KMS-11 (cell line): Measurements from ENCODE around the gene POR.

Experiments used
- H2AFZ ChIP-seq: fragments of 200-600 bp; sonication (generic); 2 replicates; pipeline ENCODE4 v1.6.1; 2016; ENCODE audit warnings: antibody characterized with exemption, mixed run types, low read depth
- H3K27ac ChIP-seq: fragments of 200-600 bp; sonication (generic); 2 replicates; pipeline ENCODE4 v1.6.1; 2016; ENCODE audit warnings: mild to moderate bottlenecking, mixed run types
- H3K27me3 ChIP-seq: fragments of 200-600 bp; sonication (generic); 2 replicates; pipeline ENCODE4 v1.6.1; 2017; ENCODE audit warnings: mild to moderate bottlenecking, low read depth, mixed run types, moderate library complexity; ENCODE audit not compliant: insufficient read depth
- H3K36me3 ChIP-seq: fragments of 200-600 bp; sonication (generic); 2 replicates; pipeline ENCODE4 v1.6.1; 2017; ENCODE audit warnings: mild to moderate bottlenecking, mixed run types; ENCODE audit not compliant: insufficient read depth
- H3K4me1 ChIP-seq: fragments of 200-600 bp; sonication (generic); 2 replicates; pipeline ENCODE4 v1.6.1; 2016; ENCODE audit warnings: mild to moderate bottlenecking, low read depth, mixed run types; ENCODE audit not compliant: poor library complexity, severe bottlenecking
- H3K4me2 ChIP-seq: fragments of 200-600 bp; sonication (generic); 2 replicates; pipeline ENCODE4 v1.7.0; 2016; ENCODE audit warnings: mild to moderate bottlenecking, mixed run types
- H3K4me3 ChIP-seq: fragments of 200-600 bp; sonication (generic); IDR thresholded peaks from 2 replicates; pipeline ENCODE4 v1.6.1; 2017; ENCODE audit warnings: low read depth, low read length, mixed read lengths; ENCODE audit not compliant: insufficient read depth
- H3K79me2 ChIP-seq: fragments of 200-600 bp; sonication (generic); 2 replicates; pipeline ENCODE4 v1.6.1; 2016; ENCODE audit warnings: low read depth, mixed run types; ENCODE audit not compliant: insufficient read depth
- H3K9ac ChIP-seq: fragments of 200-600 bp; sonication (generic); 2 replicates; pipeline ENCODE4 v1.6.1; 2016; ENCODE audit warnings: mild to moderate bottlenecking, mixed run types
- H4K20me1 ChIP-seq: fragments of 200-600 bp; sonication (generic); 2 replicates; pipeline ENCODE4 v1.6.1; 2016; ENCODE audit warnings: mild to moderate bottlenecking, mixed run types; ENCODE audit not compliant: insufficient read depth
- CTCF ChIP-seq: fragments of 200-600 bp; sonication (generic); conservative IDR thresholded peaks from 2 replicates; pipeline ENCODE4 v1.6.1; 2017; ENCODE audit warnings: low read depth, mild to moderate bottlenecking, antibody characterized with exemption, low read length, moderate library complexity, mixed read lengths

Gene POR

GRCh38 chr7:75928568-75928914, 13.6 kb downstream of the POR start:
- Histone ChIP-seq H3K27ac (no peak overlapping the region), H4K20me1 (no peaks in the 10 kb centered on the region), H3K27me3 (no peaks in the 10 kb centered on the region), H2AFZ (no peak overlapping the region), H3K79me2 (no peaks in the 10 kb centered on the region; the same call in 1 of the 2 replicates), H3K4me2 (no peak overlapping the region), H3K4me1 (peaks cover 16% of the 10 kb centered on the region), H3K9ac (no peak overlapping the region), H3K4me3 (no peak overlapping the region), H3K36me3 (no peaks in the 10 kb centered on the region)
- TF ChIP-seq CTCF: no peak

- no peak overlapping the region for H3K9ac ChIP-seq
- no peaks in the 10 kb centered on the region for H3K27me3 ChIP-seq
- no peaks in the 10 kb centered on the region for H4K20me1 ChIP-seq
- no peak overlapping the region for H3K4me2 ChIP-seq
- H3K36me3 ChIP-seq: no peaks in the 10 kb centered on the region
- H3K4me3 ChIP-seq: no peak overlapping the region
- H3K4me1 ChIP-seq: peaks cover 9% of the 10 kb centered on the region
- H2AFZ ChIP-seq: no peak overlapping the region
- no peak for TF ChIP-seq CTCF
- H3K27ac ChIP-seq: no peak overlapping the region
- H3K79me2 ChIP-seq: no peaks in the 10 kb centered on the region; the same call in 1 of the 2 replicates
Observed at GRCh38 chr7:75931680-75932079, 16.7 kb downstream of the POR start.

DNA sequence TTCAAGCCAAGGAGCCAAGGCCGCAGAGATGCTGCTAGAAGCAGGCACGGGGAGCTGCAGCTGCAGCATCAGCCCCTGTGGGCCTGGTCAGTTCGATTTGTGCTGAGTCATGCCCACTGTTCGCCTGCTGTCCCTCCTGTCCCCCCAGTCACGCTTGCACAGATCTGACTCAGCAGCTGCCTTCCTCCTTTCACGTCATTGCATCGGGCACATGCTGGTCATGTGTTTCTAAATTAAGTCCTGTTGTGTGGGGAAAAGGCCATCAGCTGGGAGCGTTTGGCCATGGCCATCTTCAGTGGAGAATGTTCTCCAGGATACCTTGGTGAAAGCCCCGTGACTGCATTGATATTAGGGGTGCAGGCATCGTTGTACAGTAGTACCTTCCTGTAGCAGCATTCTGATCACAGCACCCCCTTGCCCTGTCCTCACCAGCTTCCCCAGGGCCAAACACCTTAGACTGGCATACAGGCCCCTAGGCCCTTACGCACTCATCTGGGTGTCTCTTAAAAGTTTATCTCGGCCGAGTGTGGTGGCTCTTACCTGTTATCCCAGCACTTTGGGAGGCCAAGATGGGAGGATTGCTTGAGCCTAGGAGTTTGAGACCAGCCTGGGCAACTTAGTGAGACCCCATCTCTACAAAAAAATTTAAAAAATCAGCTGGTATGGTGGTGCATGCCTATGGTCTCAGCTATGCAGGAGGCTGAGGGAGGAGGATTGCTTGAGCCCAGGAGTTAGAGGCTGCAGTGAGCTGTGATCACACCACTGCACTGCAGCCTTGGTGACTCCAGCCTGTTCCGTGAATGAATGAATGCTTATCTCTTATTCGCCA, 23.2 kb downstream of the POR start:
- H3K27me3 ChIP-seq: no peaks in the 10 kb centered on the region
- H2AFZ ChIP-seq: no peak overlapping the region
- no peak for TF ChIP-seq CTCF
- no peaks in the 10 kb centered on the region; the same call in 1 of the 2 replicates for H3K79me2 ChIP-seq
- no peaks in the 10 kb centered on the region for H4K20me1 ChIP-seq
- H3K4me1 ChIP-seq: no peaks in the 10 kb centered on the region
- H3K4me2 ChIP-seq: no peak overlapping the region
- no peaks in the 10 kb centered on the region for H3K36me3 ChIP-seq
- no peak overlapping the region for H3K9ac ChIP-seq
- no peak overlapping the region for H3K4me3 ChIP-seq
- no peak overlapping the region for H3K27ac ChIP-seq

DNA sequence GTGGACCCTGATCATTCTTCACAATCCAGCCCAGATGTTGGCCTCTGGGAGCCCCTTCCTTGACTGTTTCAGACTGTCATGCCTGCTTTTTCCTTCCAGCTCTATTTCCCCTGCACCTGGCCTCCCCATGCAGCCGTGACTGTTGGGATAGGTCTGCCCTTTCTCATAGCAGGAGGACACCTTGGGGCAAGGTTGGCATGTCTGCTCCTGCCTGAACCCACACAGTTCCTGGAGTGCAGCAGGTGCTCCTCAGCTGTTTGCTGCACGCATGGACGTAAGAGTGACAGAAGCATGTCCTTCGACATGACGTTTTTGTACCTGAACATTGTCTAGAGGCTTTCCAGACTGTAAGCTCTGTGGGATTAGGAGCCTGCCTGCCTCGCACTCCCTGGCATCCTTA, 24.0 kb downstream of the POR start:
- H3K36me3 ChIP-seq: no peaks in the 10 kb centered on the region

More for the DNA sequence above, 24.0 kb downstream of the POR start:
- Histone ChIP-seq H2AFZ (no peak overlapping the region), H3K79me2 (no peaks in the 10 kb centered on the region), H3K4me2 (no peak overlapping the region), H3K27ac (no peak overlapping the region), H3K9ac (no peak overlapping the region), H4K20me1 (no peaks in the 10 kb centered on the region), H3K4me3 (no peak overlapping the region), H3K4me1 (no peaks in the 10 kb centered on the region), H3K27me3 (no peaks in the 10 kb centered on the region)
- TF ChIP-seq CTCF: no peak
